Activated CD4-positive, alpha-beta T cell treated with anti-CD3 and anti-CD28 coated beads, Interleukin-2, amount 10 ng/mL, durations not matched to agents 7 days and 5 days (primary cell): ENCODE data around the gene LLGL2. TPM values are rescaled to one million over a fixed set of nuclear protein-coding genes. Genes with fewer than 3 reads are reported as not detected.
"Not testable (repeated sequence)": the region's sequence is repeated elsewhere in the genome, so short reads cannot be mapped to it uniquely, and the experiment has no call there.

ENCODE experiments used
- CTCF ChIA-PET: fragments of 350-600 bp; sonication (Branson Sonifier 250); formaldehyde crosslinking; loops from one replicate; lab custom pipeline; 2021; ENCODE audit warnings: antibody characterized with exemption; lab: Charles Lee
- POLR2A ChIA-PET: fragments of 350-600 bp; sonication (Branson Sonifier 250); formaldehyde crosslinking; loops from one replicate; lab custom pipeline; 2021; ENCODE audit warnings: antibody characterized with exemption; lab: Charles Lee
- DNase-seq: peaks from one replicate; pipeline ENCODE4 v3.0.0-alpha.2; 2020
- H3K27ac Mint-ChIP-seq: one replicate; pipeline ENCODE4 v1.8.0; 2021; ENCODE audit warnings: mild to moderate bottlenecking, moderate library complexity, mixed read lengths
- H3K27me3 Mint-ChIP-seq: one replicate; pipeline ENCODE4 v1.8.0; 2021; ENCODE audit warnings: mixed read lengths
- H3K36me3 Mint-ChIP-seq: one replicate; pipeline ENCODE4 v1.8.0; 2021; ENCODE audit warnings: low read depth, mixed read lengths
- H3K4me1 Mint-ChIP-seq: one replicate; pipeline ENCODE4 v1.8.0; 2021; ENCODE audit warnings: mixed read lengths
- H3K4me3 Mint-ChIP-seq: one replicate; pipeline ENCODE4 v1.8.0; 2021; ENCODE audit warnings: mild to moderate bottlenecking, moderate library complexity, mixed read lengths
- H3K9me3 Mint-ChIP-seq: one replicate; pipeline ENCODE4 v1.8.0; 2021; ENCODE audit warnings: mixed read lengths
- total RNA-seq, 2 experiments: library from RNA; stranded (reverse); gene quantifications; one replicate each; pipeline ENCODE4 v1.2.3, GENCODE V29; 2021

LLGL2 gene, protein sequence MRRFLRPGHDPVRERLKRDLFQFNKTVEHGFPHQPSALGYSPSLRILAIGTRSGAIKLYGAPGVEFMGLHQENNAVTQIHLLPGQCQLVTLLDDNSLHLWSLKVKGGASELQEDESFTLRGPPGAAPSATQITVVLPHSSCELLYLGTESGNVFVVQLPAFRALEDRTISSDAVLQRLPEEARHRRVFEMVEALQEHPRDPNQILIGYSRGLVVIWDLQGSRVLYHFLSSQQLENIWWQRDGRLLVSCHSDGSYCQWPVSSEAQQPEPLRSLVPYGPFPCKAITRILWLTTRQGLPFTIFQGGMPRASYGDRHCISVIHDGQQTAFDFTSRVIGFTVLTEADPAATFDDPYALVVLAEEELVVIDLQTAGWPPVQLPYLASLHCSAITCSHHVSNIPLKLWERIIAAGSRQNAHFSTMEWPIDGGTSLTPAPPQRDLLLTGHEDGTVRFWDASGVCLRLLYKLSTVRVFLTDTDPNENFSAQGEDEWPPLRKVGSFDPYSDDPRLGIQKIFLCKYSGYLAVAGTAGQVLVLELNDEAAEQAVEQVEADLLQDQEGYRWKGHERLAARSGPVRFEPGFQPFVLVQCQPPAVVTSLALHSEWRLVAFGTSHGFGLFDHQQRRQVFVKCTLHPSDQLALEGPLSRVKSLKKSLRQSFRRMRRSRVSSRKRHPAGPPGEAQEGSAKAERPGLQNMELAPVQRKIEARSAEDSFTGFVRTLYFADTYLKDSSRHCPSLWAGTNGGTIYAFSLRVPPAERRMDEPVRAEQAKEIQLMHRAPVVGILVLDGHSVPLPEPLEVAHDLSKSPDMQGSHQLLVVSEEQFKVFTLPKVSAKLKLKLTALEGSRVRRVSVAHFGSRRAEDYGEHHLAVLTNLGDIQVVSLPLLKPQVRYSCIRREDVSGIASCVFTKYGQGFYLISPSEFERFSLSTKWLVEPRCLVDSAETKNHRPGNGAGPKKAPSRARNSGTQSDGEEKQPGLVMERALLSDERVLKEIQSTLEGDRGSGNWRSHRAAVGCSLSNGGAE
- 10 to 100 TPM; 17.8 to 24.2 TPM for total RNA-seq

DNA sequence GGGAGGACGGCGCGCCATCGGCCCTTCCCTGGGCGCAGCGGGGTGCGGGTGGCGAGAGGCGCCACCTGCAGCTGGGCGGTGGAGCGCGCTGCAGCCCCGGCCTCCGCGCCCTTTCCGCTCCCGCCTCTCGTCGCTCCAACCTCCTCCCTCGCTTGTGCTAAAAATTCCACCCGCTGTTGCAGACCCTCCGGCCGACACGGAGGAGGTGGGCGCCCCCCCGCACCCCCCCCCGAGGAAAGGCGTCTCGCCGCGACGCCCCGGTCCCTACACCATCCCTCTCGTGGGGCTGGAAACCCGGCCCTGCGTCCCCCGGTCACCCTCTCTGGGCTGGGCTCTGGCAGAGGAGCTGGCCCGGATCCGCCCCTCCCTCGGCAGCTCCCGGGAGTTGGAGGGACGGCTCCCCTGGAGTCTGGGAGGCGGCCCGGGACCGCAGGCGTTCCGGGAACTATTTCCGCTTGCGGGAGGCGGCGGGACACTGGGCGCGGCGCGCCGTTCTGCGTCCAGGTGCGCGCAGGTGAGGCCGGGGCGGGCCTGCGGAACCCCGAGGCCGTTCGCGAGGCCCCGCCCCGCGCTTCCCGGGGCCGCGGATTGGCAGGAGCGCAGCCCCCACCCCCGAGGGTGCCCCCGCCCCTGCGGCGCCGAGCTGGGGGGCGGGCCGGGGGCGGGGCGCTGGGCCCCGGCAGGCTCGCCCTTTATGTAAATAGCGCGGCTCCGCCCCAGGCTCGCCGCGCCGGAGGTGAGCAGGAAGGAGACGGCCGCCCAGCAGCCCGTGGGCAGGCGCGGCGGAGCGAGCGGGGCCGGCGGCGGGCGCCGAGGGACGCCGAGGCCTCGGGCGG, at the start of gene LLGL2:
Gene LLGL2 (plus strand): TSS at position 728 of the 836 bp plus-strand sequence. CDS start 17,730 bp downstream, outside the sequence.
- H3K4me3 Mint-ChIP-seq = peak within 1 kb of the TSS; percentile 73
- peaks cover 25% of the 10 kb centered on the region for H3K36me3 Mint-ChIP-seq
- H3K27ac Mint-ChIP-seq = peak within 1 kb of the TSS; percentile 31
- peaks cover 12% of the 10 kb centered on the region for H3K4me1 Mint-ChIP-seq
- CTCF ChIA-PET = interaction anchor here (0.6 to 2.6 kb wide), 7 partner anchors 9 to 317 kb away, joined by 3 to 10 read pairs (median 4); partner anchors contain the start of genes MIF4GD and TSEN54
- H3K27me3 Mint-ChIP-seq = peaks cover 8% of the 10 kb centered on the region
- H3K9me3 Mint-ChIP-seq = no peaks in the 10 kb centered on the region
- POLR2A ChIA-PET = no interaction called here
- peak; percentile 83 for DNase-seq

DNA sequence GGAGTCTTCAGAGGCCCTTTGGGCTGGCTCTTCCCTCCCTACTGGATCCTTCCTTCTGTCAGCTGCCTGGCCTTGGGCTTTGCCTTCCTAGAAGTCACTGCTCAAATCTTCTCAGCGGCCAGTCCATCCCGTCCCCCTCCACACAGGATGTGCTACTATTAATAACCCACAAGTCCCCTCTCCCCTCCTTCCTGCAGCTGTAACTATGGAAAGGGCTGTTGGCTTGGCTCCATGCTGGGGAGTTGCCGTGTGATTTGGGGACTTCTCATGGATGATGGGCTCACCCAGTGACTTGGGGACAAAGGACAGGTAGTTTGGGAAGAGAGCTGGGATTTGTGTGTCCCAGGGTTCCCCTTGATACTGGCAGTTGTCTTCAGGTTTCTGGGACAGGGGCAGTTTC, 49.6 kb upstream of the LLGL2 start:
- DNase-seq = no peak
- Mint-ChIP-seq H3K4me1 (no peaks in the 10 kb centered on the region), H3K4me3 (no peak overlapping the region), H3K36me3 (peaks cover 12% of the 10 kb centered on the region), H3K27me3 (no peaks in the 10 kb centered on the region), H3K27ac (no peak overlapping the region), H3K9me3 (no peaks in the 10 kb centered on the region)
- ChIA-PET CTCF (interaction anchor here (0.6 to 1.2 kb wide), 2 partner anchors 104 to 492 kb away, joined by 3 read pairs; no protein-coding TSS in a partner anchor), POLR2A (no interaction called here)

DNA sequence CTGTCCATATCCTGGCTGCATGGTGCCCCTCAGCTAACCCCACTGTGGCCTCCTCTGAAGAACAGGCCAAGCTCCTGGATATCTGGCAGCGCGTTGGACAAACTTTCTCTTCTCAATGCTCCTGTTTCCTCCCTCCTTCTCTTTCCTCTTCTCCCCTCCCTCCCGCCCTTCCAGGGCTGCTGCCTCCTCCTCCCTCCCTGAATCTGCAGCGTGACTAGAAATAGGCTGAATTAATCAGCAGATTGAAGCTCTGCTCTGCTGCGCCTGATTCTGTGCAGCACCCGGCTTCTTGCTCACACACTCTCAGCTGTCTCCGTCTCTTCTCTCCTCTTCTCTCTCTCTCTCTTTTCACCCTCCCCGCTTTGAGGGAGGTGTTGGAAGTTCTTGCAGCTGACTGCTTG, 49.2 kb upstream of the LLGL2 start:
- Mint-ChIP-seq H3K27ac (peak overlapping the region; percentile 57), H3K4me1 (no peaks in the 10 kb centered on the region), H3K27me3 (no peaks in the 10 kb centered on the region), H3K4me3 (no peak overlapping the region), H3K36me3 (peaks cover 12% of the 10 kb centered on the region), H3K9me3 (no peaks in the 10 kb centered on the region)
- no peak for DNase-seq
- CTCF ChIA-PET = interaction anchor here (1.2 kb wide), 1 partner anchor 103 kb away, joined by 3 read pairs; no protein-coding TSS in a partner anchor
- POLR2A ChIA-PET = no interaction called here

DNA sequence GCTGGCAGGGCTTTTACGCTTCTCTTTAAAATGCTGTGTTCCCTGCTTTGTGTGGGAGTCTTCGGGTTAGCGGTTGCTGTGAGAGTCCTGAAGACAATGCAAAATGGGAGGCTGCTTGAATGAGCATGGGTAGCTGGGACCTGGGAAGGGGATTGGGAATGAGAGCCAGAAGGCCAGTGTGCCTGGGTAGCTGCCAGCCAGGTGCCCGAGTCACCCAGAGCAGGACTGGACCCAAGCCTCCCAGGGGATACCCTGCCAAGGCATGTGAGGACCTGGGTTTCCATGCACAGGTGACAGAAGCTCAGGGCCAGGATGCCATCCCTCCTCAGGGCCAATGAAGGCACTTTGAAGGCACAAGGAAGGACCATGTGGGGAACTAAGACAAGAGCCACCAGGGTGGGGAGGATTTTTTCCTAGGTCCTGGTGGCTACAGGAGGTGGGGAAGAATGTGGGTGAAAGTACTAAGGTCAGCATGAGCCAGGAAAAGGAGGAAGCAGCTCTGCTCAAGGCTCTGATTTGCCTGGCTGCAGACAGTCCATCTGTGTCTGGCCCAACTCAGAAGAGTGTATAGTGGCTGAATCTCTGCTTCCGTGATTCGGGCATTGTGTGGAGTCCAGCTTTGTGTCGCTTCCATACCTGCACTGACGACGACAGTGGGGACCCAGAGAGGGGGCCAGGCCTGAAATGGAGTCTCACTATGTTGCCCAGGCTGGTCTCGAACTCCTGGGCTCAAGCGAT, 48.6 kb upstream of the LLGL2 start:
- ChIA-PET POLR2A (no interaction called here), CTCF (interaction anchor here (0.9 to 1.2 kb wide), 3 partner anchors 11 to 103 kb away, joined by 3 read pairs; partner anchors contain the start of gene TMEM94)
- Mint-ChIP-seq H3K36me3 (peaks cover 12% of the 10 kb centered on the region), H3K27ac (peak overlapping the region; percentile 57), H3K4me1 (no peaks in the 10 kb centered on the region), H3K9me3 (no peaks in the 10 kb centered on the region), H3K27me3 (no peaks in the 10 kb centered on the region), H3K4me3 (no peak overlapping the region)
- DNase-seq = no peak

DNA sequence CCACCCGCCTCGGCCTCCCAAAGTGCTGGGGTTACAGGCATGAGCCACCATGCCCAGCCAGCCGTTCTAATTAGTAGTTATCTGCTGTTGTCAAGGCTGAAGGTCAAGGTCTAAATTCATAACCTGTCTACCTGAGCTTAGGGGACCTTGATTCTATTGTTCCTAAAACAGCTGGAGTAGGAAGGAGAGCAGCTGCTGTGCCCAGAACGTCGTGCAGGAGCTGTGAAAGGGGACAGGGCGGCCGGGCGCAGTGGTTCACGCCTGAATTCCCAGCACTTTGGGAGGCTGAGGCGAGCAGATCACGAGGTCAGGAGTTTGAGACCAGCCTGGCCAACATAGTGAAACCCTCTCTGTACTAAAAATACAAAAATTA, 48.0 kb upstream of the LLGL2 start:
- DNase-seq, H3K27ac Mint-ChIP-seq, H3K36me3 Mint-ChIP-seq, H3K27me3 Mint-ChIP-seq, H3K9me3 Mint-ChIP-seq, POLR2A ChIA-PET, H3K4me3 Mint-ChIP-seq, H3K4me1 Mint-ChIP-seq: not testable (repeated sequence)
- CTCF ChIA-PET = interaction anchor here (0.6 to 1.2 kb wide), 3 partner anchors 10 to 126 kb away, joined by 3 to 6 read pairs (median 3); partner anchors contain the start of gene TMEM94

DNA sequence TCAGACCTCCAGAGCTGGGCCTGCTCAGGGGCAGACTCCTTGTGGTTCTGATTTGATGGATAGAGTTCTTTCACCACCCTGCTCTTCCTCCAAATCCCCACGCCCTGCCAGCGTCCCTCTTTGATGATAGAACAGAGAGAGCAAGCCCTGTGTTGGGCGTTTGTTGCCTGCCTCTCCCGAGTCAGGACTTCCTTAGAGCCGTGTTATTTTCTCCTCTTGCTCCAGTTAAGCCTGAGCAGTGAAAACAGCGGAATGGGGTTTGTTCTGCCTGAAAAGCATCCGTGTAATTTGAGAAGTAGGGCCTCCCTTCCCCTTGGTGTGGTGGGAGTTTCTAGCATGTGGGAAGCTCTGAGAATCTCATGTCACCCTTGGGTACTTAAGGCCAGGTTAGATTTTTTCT, 47.0 kb upstream of the LLGL2 start:
- no peak overlapping the region for H3K27ac Mint-ChIP-seq
- no peak overlapping the region for H3K4me3 Mint-ChIP-seq
- H3K9me3 Mint-ChIP-seq = no peaks in the 10 kb centered on the region
- no peak for DNase-seq
- peaks cover 3% of the 10 kb centered on the region for H3K36me3 Mint-ChIP-seq
- H3K4me1 Mint-ChIP-seq = no peaks in the 10 kb centered on the region
- H3K27me3 Mint-ChIP-seq = no peaks in the 10 kb centered on the region
- ChIA-PET CTCF (interaction anchor here (0.6 kb wide), 2 partner anchors 623 to 736 kb away, joined by 3 to 6 read pairs; no protein-coding TSS in a partner anchor), POLR2A (no interaction called here)

DNA sequence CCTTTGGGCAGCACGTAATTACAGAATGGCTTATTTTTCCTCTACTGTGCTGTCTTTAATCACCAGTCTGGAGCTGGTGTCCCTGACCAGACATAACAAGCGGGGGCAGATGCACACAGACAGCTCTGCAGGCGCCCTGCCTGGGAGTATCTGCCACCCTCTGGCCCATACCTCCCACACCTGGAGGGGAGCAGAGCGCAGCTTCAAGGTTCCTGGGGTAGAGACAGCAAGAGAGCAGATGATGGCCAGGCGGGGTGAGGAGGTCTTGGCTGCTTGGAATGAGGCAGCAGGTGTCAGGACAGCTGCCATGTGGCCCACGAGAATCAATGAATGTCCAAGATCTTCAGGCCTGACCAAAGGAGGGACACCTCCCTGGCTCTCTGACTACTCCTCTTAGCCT, 45.2 kb upstream of the LLGL2 start:
- Mint-ChIP-seq H3K36me3 (peaks cover 5% of the 10 kb centered on the region), H3K27me3 (no peaks in the 10 kb centered on the region), H3K4me3 (no peak overlapping the region), H3K9me3 (no peaks in the 10 kb centered on the region), H3K27ac (no peak overlapping the region), H3K4me1 (peaks cover 5% of the 10 kb centered on the region)
- POLR2A ChIA-PET = interaction anchor here (0.6 kb wide), 1 partner anchor 518 kb away, joined by 3 read pairs; no protein-coding TSS in a partner anchor
- no peak for DNase-seq
- CTCF ChIA-PET = interaction anchor here (0.9 to 1.8 kb wide), 6 partner anchors 9 to 70 kb away, joined by 3 to 5 read pairs (median 4); no protein-coding TSS in a partner anchor

DNA sequence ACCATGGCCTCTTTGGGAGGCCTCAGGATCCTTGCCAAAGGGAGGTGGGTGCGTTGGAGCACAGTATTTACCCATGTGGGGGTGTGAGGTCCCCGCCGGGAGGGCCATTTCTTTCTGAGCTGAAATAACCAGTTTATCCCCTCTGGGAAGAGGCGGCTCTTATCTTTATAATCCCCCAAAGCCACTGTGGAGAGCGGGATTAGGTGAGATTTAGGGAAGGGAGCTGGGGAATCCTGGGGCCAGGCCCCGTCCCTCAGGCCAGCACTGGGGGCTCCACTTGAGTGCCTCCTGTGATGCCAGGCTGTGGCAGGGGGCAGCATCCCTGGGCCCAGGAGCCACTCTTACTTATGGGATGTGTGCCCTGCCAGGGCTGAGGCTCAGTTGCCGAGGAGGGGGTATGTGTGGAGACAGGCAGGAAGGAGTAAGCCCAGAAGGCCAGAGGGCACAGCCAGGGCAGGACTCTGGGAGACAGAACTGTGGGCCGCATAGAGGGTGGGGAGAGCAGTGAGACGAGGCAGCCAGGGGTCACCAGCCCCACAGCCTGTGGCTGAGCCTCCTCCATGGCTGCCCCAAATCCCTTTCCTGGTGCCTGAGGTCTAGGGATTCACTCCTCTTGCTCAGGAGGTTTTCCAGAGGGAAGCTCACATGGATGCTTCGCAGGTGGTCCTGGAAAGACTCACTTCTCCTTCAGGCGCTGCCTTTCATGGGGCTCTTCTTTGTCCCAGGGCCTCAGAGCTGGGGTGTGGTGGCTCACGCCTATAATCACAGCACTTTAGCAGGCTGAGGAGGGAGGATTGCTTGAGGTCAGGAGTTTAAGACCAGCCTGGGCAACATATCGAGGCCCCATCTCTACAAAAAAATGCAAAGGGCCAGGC, 44.1 kb upstream of the LLGL2 start:
- Mint-ChIP-seq H3K36me3 (peaks cover 7% of the 10 kb centered on the region), H3K9me3 (no peaks in the 10 kb centered on the region), H3K27me3 (no peaks in the 10 kb centered on the region), H3K27ac (no peak overlapping the region), H3K4me3 (no peak overlapping the region), H3K4me1 (peaks cover 8% of the 10 kb centered on the region)
- DNase-seq = no peak
- CTCF ChIA-PET = interaction anchor here (0.6 to 1.8 kb wide), 4 partner anchors 10 to 69 kb away, joined by 3 to 5 read pairs (median 5); no protein-coding TSS in a partner anchor
- POLR2A ChIA-PET = no interaction called here

DNA sequence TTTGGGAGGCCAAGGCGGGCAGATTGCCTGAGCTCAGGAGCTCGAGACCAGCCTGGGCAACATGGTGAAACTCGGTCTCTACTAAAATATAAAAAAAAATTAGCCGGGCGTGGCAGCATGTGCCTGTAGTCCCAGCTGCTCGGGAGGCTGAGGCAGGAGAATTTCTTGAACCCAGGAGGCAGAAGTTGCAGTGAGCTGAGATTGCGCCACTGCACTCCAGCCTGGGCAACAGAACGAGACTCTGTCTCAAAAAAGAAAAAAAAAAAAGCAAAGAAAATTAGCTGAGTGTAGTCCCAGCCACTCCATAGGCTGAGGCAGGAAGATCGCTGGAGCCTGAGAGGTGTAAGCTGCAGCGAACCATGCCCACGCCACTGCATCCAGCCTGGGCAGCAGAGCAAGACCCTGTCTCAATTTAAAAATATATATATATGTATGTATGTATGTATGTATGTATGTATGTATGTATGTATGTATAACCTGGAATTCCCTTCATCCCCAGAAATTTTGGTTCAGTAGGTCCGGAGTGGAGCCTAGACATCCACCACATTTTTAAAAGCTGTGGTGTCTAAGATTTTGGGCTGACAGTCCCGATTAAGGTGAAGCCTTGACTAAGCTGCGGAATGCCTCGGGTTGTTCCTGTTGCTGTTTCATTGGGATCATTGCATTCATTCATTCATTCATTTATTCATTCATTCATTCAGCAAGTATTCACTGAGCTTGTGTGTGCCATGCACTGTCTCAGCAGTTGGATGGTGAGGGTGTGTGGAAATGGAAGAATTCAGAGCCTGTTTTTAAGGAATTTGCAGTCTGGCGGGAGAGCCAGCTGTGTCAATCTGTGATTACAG, 43.2 kb upstream of the LLGL2 start:
- Mint-ChIP-seq H3K4me1 (peaks cover 17% of the 10 kb centered on the region), H3K36me3 (peaks cover 6% of the 10 kb centered on the region), H3K4me3 (no peak overlapping the region), H3K27me3 (no peaks in the 10 kb centered on the region), H3K27ac (no peak overlapping the region), H3K9me3 (no peaks in the 10 kb centered on the region)
- ChIA-PET CTCF (no interaction called here), POLR2A (no interaction called here)
- no peak for DNase-seq

DNA sequence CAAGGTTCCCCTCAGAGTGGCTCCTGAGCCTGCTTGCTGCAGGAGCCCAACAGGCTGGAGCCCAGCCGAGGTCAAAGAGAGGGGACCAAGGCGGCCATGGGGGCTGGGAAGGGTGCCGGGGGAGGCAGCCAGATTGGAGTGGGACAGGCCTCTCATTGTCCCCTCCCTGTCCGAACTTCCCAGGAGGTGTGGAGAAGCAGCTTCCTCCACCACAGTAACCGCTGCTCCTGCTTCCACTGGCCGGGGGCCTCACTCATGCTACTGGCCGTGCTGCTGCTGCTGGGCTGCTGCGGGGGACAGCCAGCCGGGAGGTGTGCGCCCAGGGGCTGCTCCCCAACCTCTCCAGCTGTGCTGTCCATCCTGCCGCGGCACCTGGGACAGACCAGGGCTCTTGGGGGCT, 39.8 kb upstream of the LLGL2 start:
- no peak overlapping the region for H3K4me3 Mint-ChIP-seq
- peaks cover 10% of the 10 kb centered on the region for H3K36me3 Mint-ChIP-seq

More for the DNA sequence above, 39.8 kb upstream of the LLGL2 start:
- H3K27ac Mint-ChIP-seq = peak overlapping the region; percentile 25
- peaks cover 26% of the 10 kb centered on the region for H3K4me1 Mint-ChIP-seq
- ChIA-PET CTCF (no interaction called here), POLR2A (no interaction called here)
- no peak for DNase-seq
- H3K9me3 Mint-ChIP-seq = no peaks in the 10 kb centered on the region
- no peaks in the 10 kb centered on the region for H3K27me3 Mint-ChIP-seq
